B cell (primary cell): ENCODE data around the gene FKBP7. TPM values are rescaled to one million over a fixed set of nuclear protein-coding genes. Genes with fewer than 3 reads are reported as not detected.

Experiments used
- ATAC-seq: fragments of 200-7000 bp; cut with Tn5 transposase; one replicate; pipeline ENCODE4 v1.10.0; 2021; ENCODE audit warnings: low read depth, mild to moderate bottlenecking, moderate number of reproducible peaks, moderate library complexity
- CTCF ChIA-PET: fragments of 350-600 bp; sonication (Branson Sonifier 250); formaldehyde crosslinking; loops from one replicate; lab custom pipeline; 2021; ENCODE audit warnings: antibody characterized with exemption, inconsistent platforms; lab: Charles Lee
- POLR2A ChIA-PET: fragments of 350-600 bp; sonication (Branson Sonifier 250); formaldehyde crosslinking; loops from one replicate; lab custom pipeline; 2021; ENCODE audit warnings: antibody characterized with exemption; lab: Charles Lee
- DNase-seq: peaks from one replicate; pipeline ENCODE4 v3.0.0; 2013
- H2AFZ ChIP-seq: 2 replicates; pipeline ENCODE4 v1.6.1; 2012; ENCODE audit warnings: mild to moderate bottlenecking, low read depth, low read length; ENCODE audit not compliant: insufficient read depth, poor library complexity, severe bottlenecking
- H3K27ac ChIP-seq, 2 donors: 1 replicate in 1 of 2; 2 replicates in 1 of 2; pipeline ENCODE4 v1.5.1; 2012 to 2013; ENCODE audit warnings: low read length in 2 of 2, mild to moderate bottlenecking in 2 of 2, moderate library complexity in 1 of 2
- H3K27me3 ChIP-seq, 4 experiments: fragments of 200-600 bp in 1 of 4; sonication (generic) in 1 of 4; replicated peaks in 1 of 4; 1 replicate in 2 of 4; 2 replicates in 2 of 4; pipeline versions ENCODE4 v1.6.1 to v1.7.0; 2013 to 2016; ENCODE audit warnings: low read length in 3 of 4, mild to moderate bottlenecking in 2 of 4, mixed read lengths in 1 of 4, moderate library complexity in 1 of 4; ENCODE audit not compliant: insufficient read depth in 4 of 4, control insufficient read depth in 3 of 4; ENCODE audit errors: control extremely low read depth in 1 of 4
- H3K36me3 ChIP-seq, 2 experiments: replicated peaks in 1 of 2; 1 replicate in 1 of 2; 2 replicates in 1 of 2; pipeline versions ENCODE4 v1.6.1 to v1.7.1; 2013; ENCODE audit warnings: low read length in 1 of 2; ENCODE audit not compliant: insufficient read depth in 2 of 2, control insufficient read depth in 1 of 2; ENCODE audit errors: control extremely low read depth in 1 of 2, extremely low read depth in 1 of 2
- H3K4me1 ChIP-seq, 2 donors: fragments of 200-600 bp in 1 of 2; sonication (generic) in 1 of 2; 1 replicate in 1 of 2; 2 replicates in 1 of 2; pipeline versions ENCODE4 v1.5.1 to v1.6.1; 2013 to 2017; ENCODE audit warnings: low read length in 2 of 2; ENCODE audit not compliant: control insufficient read depth in 2 of 2, insufficient read depth in 2 of 2
- H3K4me2 ChIP-seq: replicated peaks from 2 replicates; pipeline ENCODE3; 2012; ENCODE audit warnings: mild to moderate bottlenecking, low read depth, low read length; ENCODE audit not compliant: poor library complexity, severe bottlenecking
- H3K4me3 ChIP-seq, 5 experiments: fragments of 200-600 bp in 1 of 5; sonication (generic) in 1 of 5; 1 replicate in 3 of 5; 2 replicates in 2 of 5; pipeline versions ENCODE4 v1.5.1 to v1.7.0; 2011 to 2016; ENCODE audit warnings: low read length in 4 of 5, mild to moderate bottlenecking in 4 of 5, low read depth in 2 of 5, control low read depth in 1 of 5, moderate library complexity in 1 of 5; ENCODE audit not compliant: insufficient read depth in 1 of 5; ENCODE audit errors: control extremely low read depth in 1 of 5, extremely low read depth in 1 of 5
- H3K79me2 ChIP-seq: fragments of 200-600 bp; sonication (generic); one replicate; pipeline ENCODE4 v1.6.0; 2016; ENCODE audit warnings: low read length; ENCODE audit not compliant: control insufficient read depth, insufficient read depth
- H3K9ac ChIP-seq: fragments of 200-600 bp; sonication (generic); 2 replicates; pipeline ENCODE4 v1.6.1; 2017; ENCODE audit warnings: mild to moderate bottlenecking, low read length, moderate library complexity
- H3K9me3 ChIP-seq, 3 donors: one replicate each; pipeline versions ENCODE4 v1.6.1 to v1.7.1; 2013; ENCODE audit warnings: low read length in 2 of 3; ENCODE audit not compliant: control insufficient read depth in 2 of 3, insufficient read depth in 1 of 3; ENCODE audit errors: control extremely low read depth in 1 of 3
- H4K20me1 ChIP-seq: 2 replicates; pipeline ENCODE4 v1.6.0; 2012; ENCODE audit warnings: mild to moderate bottlenecking, low read length; ENCODE audit not compliant: insufficient read depth, control insufficient read depth, poor library complexity, severe bottlenecking
- H3K27ac Mint-ChIP-seq: one replicate; pipeline ENCODE4 v1.8.0; 2021; ENCODE audit warnings: mixed read lengths
- H3K27me3 Mint-ChIP-seq: one replicate; pipeline ENCODE4 v1.8.0; 2021; ENCODE audit warnings: mixed read lengths
- H3K4me1 Mint-ChIP-seq: one replicate; pipeline ENCODE4 v1.8.0; 2021; ENCODE audit warnings: mixed read lengths
- H3K4me3 Mint-ChIP-seq: one replicate; pipeline ENCODE4 v1.8.0; 2021; ENCODE audit warnings: mixed read lengths
- H3K9me3 Mint-ChIP-seq: one replicate; pipeline ENCODE4 v1.8.0; 2022; ENCODE audit warnings: mixed read lengths; ENCODE audit not compliant: insufficient read depth
- CTCF ChIP-seq: fragments of 200-600 bp; IDR thresholded peaks from one replicate; pipeline ENCODE4 v1.8.0; 2022; ENCODE audit warnings: antibody characterized with exemption, mild to moderate bottlenecking
- EZH2 ChIP-seq: IDR thresholded peaks from 2 replicates; pipeline ENCODE4 v1.6.1; 2012; ENCODE audit warnings: borderline replicate concordance, low read depth, mild to moderate bottlenecking, moderate library complexity, low read length; ENCODE audit not compliant: insufficient read depth, poor library complexity, severe bottlenecking
- WGBS: methylation state at CpG from one replicate; pipeline ENCODE4 v1.1.5; 2013; ENCODE audit warnings: missing lambda C conversion rate; ENCODE audit not compliant: insufficient coverage; 5-methylcytosine and 5-hydroxymethylcytosine counted together
- intact Hi-C: fragments of 100-400 bp; cut with micrococcal nuclease; formaldehyde crosslinking; loops from one replicate; pipeline ENCODE4 v1.10.0; 2022
- polyA plus RNA-seq: library from polyadenylated mRNA; depleted of rRNA; stranded (reverse); fragments of >200 nt; gene quantifications from 2 replicates; pipeline ENCODE4 v1.2.3, GENCODE V29; 2012
- total RNA-seq, 2 donors: library from RNA; stranded (reverse); fragments of 120-200 nt in 1 of 2; gene quantifications; 1 replicate in 1 of 2; 2 replicates in 1 of 2; pipeline versions ENCODE4 v1.2.3 to v1.2.4, GENCODE V29; 2013 to 2022

FKBP7 gene
- total and polyA plus RNA-seq, 2 donors (not counting 1 experiment from before 2014, with no cell fraction given) = 0.39 to 0.97 TPM

GRCh38 chr2:178522950-178523595, 44.7 kb upstream of the FKBP7 start:
- H3K4me3 Mint-ChIP-seq = peak overlapping the region; percentile 95
- intact Hi-C loops = loop anchor here (1.0 kb wide), 2 partner anchors 44 to 72 kb away; partner anchors contain the start of genes PJVK and PRKRA
- peak; percentile 98 for ATAC-seq

More at GRCh38 chr2:178522950-178523595, 44.7 kb upstream of the FKBP7 start:
- Histone ChIP-seq H3K4me3 (peak overlapping the region; percentile 50 to 93 (median 90)), H3K9ac (peak overlapping the region; percentile 85), H3K27me3 (no peaks in the 10 kb centered on the region), H3K79me2 (peaks cover 31% of the 10 kb centered on the region), H3K4me1 (peaks cover 11 to 12% of the 10 kb centered on the region in 2 donors), H3K9me3 (peaks cover 0 to 9% (median 0%) of the 10 kb centered on the region in 3 donors), H3K36me3 (peaks cover 2 to 3% of the 10 kb centered on the region in 2 experiments), H2AFZ (peak overlapping the region; percentile 81), H3K27ac (peak overlapping the region; percentile 4 to 78), H3K4me2 (peak overlapping the region; percentile 84), H4K20me1 (no peaks in the 10 kb centered on the region)
- peak; percentile 88 for DNase-seq
- ChIA-PET POLR2A (interaction anchor here (1.4 kb wide), 2 partner anchors 8 to 72 kb away, joined by 3 to 4 read pairs; partner anchors contain the start of genes PJVK and PRKRA), CTCF (interaction anchor here (0.7 to 1.4 kb wide), 5 partner anchors 9 to 110 kb away, joined by 3 to 5 read pairs (median 3); no protein-coding TSS in a partner anchor)
- Mint-ChIP-seq H3K27ac (peak overlapping the region; percentile 88), H3K4me1 (peaks cover 31% of the 10 kb centered on the region), H3K9me3 (peaks cover 5% of the 10 kb centered on the region), H3K27me3 (no peaks in the 10 kb centered on the region)
- WGBS = 33% methylated on average over 18 of the region's 25 CpGs
- TF ChIP-seq CTCF = peak; percentile 77
- no peak for TF ChIP-seq EZH2
